HepG2 (cell line): Measurements from ENCODE around the gene HSPA1A. TPM values are rescaled to one million over a fixed set of nuclear protein-coding genes. Genes with fewer than 3 reads are reported as not detected.
A peak's percentile ranks its signal among the peaks of the same experiment; 100 is the strongest.

Experiments
- MTA1 ChIP-seq: sonication (generic); formaldehyde crosslinking; IDR thresholded peaks from 2 replicates; pipeline ENCODE4 v1.4.0; 2020; ENCODE audit warnings: missing genetic modification reagents, mild to moderate bottlenecking, borderline replicate concordance
- MTF2 ChIP-seq: sonication (generic); formaldehyde crosslinking; IDR thresholded peaks from 2 replicates; pipeline ENCODE4 v1.5.0; 2020; ENCODE audit warnings: missing genetic modification reagents, borderline replicate concordance
- NBN ChIP-seq: fragments of 450-650 bp; conservative IDR thresholded peaks from 2 replicates; pipeline ENCODE4 v1.6.1; 2017
- NFRKB ChIP-seq: fragments of 450-650 bp; IDR thresholded peaks from 2 replicates; pipeline ENCODE4 v1.6.1; 2017
- POLR2A ChIP-seq, 2 experiments: IDR thresholded peaks; 2 replicates each; pipeline ENCODE4 v1.6.1; 2011; ENCODE audit warnings: low read depth in 2 of 2, low read length in 2 of 2, mild to moderate bottlenecking in 1 of 2, moderate library complexity in 1 of 2; ENCODE audit not compliant: insufficient read depth in 1 of 2
- REST ChIP-seq, 2 experiments: IDR thresholded peaks; 2 replicates each; pipeline ENCODE4 v1.6.1; 2011 to 2012; ENCODE audit warnings: low read length in 2 of 2, borderline replicate concordance in 1 of 2, low read depth in 1 of 2, mild to moderate bottlenecking in 1 of 2, moderate library complexity in 1 of 2
- RXRA ChIP-seq: sonication (generic); formaldehyde crosslinking; IDR thresholded peaks from 2 replicates; pipeline ENCODE4 v1.5.1; 2020; ENCODE audit warnings: missing genetic modification reagents
- SRSF1 ChIP-seq: fragments of 200-400 bp; formaldehyde crosslinking; optimal IDR thresholded peaks from 2 replicates; pipeline ENCODE3; 2017; ENCODE audit warnings: mild to moderate bottlenecking, low read depth, low read length, moderate library complexity
- TMF1 ChIP-seq: sonication (generic); formaldehyde crosslinking; IDR thresholded peaks from 2 replicates; pipeline ENCODE4 v1.8.1; 2022; ENCODE audit warnings: low read depth, missing genetic modification reagents
- ZHX1 ChIP-seq: sonication (generic); formaldehyde crosslinking; IDR thresholded peaks from 2 replicates; pipeline ENCODE4 v1.8.1; 2022; ENCODE audit warnings: low read depth, mild to moderate bottlenecking, missing genetic modification reagents
- ZNF138 ChIP-seq: sonication (generic); formaldehyde crosslinking; IDR thresholded peaks from 2 replicates; pipeline ENCODE4 v1.5.0; 2020; ENCODE audit warnings: mild to moderate bottlenecking, low read depth, missing genetic modification reagents
- ZNF510 ChIP-seq: sonication (generic); formaldehyde crosslinking; IDR thresholded peaks from 2 replicates; pipeline ENCODE4 v1.4.0; 2020; ENCODE audit warnings: low read depth, mild to moderate bottlenecking, missing genetic modification reagents
- ZNF547 ChIP-seq: sonication (generic); formaldehyde crosslinking; IDR thresholded peaks from 2 replicates; pipeline ENCODE4 v1.5.1; 2020; ENCODE audit warnings: mild to moderate bottlenecking, missing genetic modification reagents
- ZNF615 ChIP-seq: sonication (generic); formaldehyde crosslinking; IDR thresholded peaks from 2 replicates; pipeline ENCODE4 v1.5.0; 2020; ENCODE audit warnings: mild to moderate bottlenecking, missing genetic modification reagents, borderline replicate concordance
- ZNF619 ChIP-seq: sonication (generic); formaldehyde crosslinking; IDR thresholded peaks from 2 replicates; pipeline ENCODE4 v1.4.0; 2020; ENCODE audit warnings: mild to moderate bottlenecking, missing genetic modification reagents
- ZNF660 ChIP-seq: sonication (generic); formaldehyde crosslinking; IDR thresholded peaks from 2 replicates; pipeline ENCODE4 v1.5.1; 2020; ENCODE audit warnings: mild to moderate bottlenecking, low read depth, missing genetic modification reagents, borderline replicate concordance
- ZNF674 ChIP-seq: sonication (generic); formaldehyde crosslinking; IDR thresholded peaks from 2 replicates; pipeline ENCODE4 v1.5.0; 2020; ENCODE audit warnings: low read depth, mild to moderate bottlenecking, missing genetic modification reagents
- ZNF740 ChIP-seq: sonication (generic); formaldehyde crosslinking; IDR thresholded peaks from 2 replicates; pipeline ENCODE4 v1.4.0; 2020; ENCODE audit warnings: missing genetic modification reagents
- polyA plus RNA-seq, 8 experiments: library from polyadenylated mRNA; depleted of rRNA in 3 of 8; stranded (reverse) in 7 of 8; unstranded in 1 of 8; fragments of >200 nt; fragmentation: Illumina TruSeq in 4 of 8; extraction: Trizol in 4 of 8; gene quantifications; 2 replicates each; pipeline versions ENCODE4 v1.2.1 to v1.2.3, GENCODE V29; 2011 to 2016; ENCODE audit warnings: low read depth in 4 of 8, missing spikeins in 1 of 8, mixed read lengths in 1 of 8; ENCODE audit not compliant: insufficient read depth in 1 of 8
- total RNA-seq, 5 experiments: library from RNA; depleted of rRNA; stranded (reverse); fragments of >200 nt; fragmentation: Illumina TruSeq; extraction: Trizol; gene quantifications; 2 replicates each; pipeline ENCODE4 v1.2.3, GENCODE V29; 2016; ENCODE audit warnings: low read depth in 1 of 5
- TF ChIP-seq, protein P1 (sequence below): IDR thresholded peaks from 2 replicates; pipeline ENCODE4 v1.6.1; 2018; ENCODE audit warnings: missing genetic modification reagents, mild to moderate bottlenecking, missing compliant biosample characterization
- TF ChIP-seq, protein P2 (sequence below), 2 experiments: fragments of 450-650 bp in 1 of 2; sonication (generic) in 1 of 2; formaldehyde crosslinking; IDR thresholded peaks; 2 replicates each; pipeline versions ENCODE4 v1.5.0 to v1.8.0; 2020 to 2022; ENCODE audit warnings: mild to moderate bottlenecking in 1 of 2, missing genetic modification reagents in 1 of 2

Gene HSPA1A
- total and polyA plus RNA-seq, 2 of the 13 experiments (the other 11 are each of a cell fraction or from before 2014, with no cell fraction given), result 44.5 to 85.0 TPM

- TF ChIP-seq REST (IDR thresholded peaks at IDR 0.05; ENCODE audit: borderline replicate concordance in 1 of 2, low read depth in 1 of 2, low read length in 2 of 2) (no peak), ZNF619 (CRISPR knock-in tag) (0 out of 2 replicates have a peak, but pooled peaks have one; percentile 20), ZNF510 (CRISPR knock-in tag) (no peak; the same call in 1 of the 2 replicates), ZNF740 (CRISPR knock-in tag) (no peak), ZNF674 (CRISPR knock-in tag) (no peak), ZNF138 (CRISPR knock-in tag) (no peak; the same call in 1 of the 2 replicates), NBN (no peak), ZNF615 (no peak), MTF2 (CRISPR knock-in tag) (no peak), SRSF1 (peak; percentile 73), RXRA (no peak), ZNF660 (no peak), NFRKB (no peak), TMF1 (CRISPR knock-in tag) (no peak), POLR2A (IDR thresholded peaks at IDR 0.05; ENCODE audit: insufficient read depth in 1 of 2, low read depth in 2 of 2, low read length in 2 of 2) (peak in 1 of 2 experiments; percentile 61; a peak in 3 of 4 replicates), ZNF547 (CRISPR knock-in tag) (0 out of 2 replicates have a peak, but pooled peaks have one; percentile 45), ZHX1 (CRISPR knock-in tag) (no peak), MTA1 (no peak)
- TF ChIP-seq, protein P1, sequence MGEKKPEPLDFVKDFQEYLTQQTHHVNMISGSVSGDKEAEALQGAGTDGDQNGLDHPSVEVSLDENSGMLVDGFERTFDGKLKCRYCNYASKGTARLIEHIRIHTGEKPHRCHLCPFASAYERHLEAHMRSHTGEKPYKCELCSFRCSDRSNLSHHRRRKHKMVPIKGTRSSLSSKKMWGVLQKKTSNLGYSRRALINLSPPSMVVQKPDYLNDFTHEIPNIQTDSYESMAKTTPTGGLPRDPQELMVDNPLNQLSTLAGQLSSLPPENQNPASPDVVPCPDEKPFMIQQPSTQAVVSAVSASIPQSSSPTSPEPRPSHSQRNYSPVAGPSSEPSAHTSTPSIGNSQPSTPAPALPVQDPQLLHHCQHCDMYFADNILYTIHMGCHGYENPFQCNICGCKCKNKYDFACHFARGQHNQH, result no peak
- TF ChIP-seq, protein P2, sequence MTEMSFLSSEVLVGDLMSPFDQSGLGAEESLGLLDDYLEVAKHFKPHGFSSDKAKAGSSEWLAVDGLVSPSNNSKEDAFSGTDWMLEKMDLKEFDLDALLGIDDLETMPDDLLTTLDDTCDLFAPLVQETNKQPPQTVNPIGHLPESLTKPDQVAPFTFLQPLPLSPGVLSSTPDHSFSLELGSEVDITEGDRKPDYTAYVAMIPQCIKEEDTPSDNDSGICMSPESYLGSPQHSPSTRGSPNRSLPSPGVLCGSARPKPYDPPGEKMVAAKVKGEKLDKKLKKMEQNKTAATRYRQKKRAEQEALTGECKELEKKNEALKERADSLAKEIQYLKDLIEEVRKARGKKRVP (CRISPR knock-in tag; IDR thresholded peaks at IDR 0.05), result no peak
Measured at GRCh38 chr6:31794866-31795615, 20.3 kb upstream of the HSPA1A start (continued).
